GM19455 (cell line): ENCODE data around the gene SP1.
"Not testable (repeated sequence)": the region's sequence is repeated elsewhere in the genome, so short reads cannot be mapped to it uniquely, and the experiment has no call there.

Experiments used
- ATAC-seq: cut with Tn5 transposase; IDR thresholded peaks from one replicate; pipeline ENCODE4 v1.9.1; 2021; ENCODE audit not compliant: unreplicated experiment

The SP1 gene

DNA sequence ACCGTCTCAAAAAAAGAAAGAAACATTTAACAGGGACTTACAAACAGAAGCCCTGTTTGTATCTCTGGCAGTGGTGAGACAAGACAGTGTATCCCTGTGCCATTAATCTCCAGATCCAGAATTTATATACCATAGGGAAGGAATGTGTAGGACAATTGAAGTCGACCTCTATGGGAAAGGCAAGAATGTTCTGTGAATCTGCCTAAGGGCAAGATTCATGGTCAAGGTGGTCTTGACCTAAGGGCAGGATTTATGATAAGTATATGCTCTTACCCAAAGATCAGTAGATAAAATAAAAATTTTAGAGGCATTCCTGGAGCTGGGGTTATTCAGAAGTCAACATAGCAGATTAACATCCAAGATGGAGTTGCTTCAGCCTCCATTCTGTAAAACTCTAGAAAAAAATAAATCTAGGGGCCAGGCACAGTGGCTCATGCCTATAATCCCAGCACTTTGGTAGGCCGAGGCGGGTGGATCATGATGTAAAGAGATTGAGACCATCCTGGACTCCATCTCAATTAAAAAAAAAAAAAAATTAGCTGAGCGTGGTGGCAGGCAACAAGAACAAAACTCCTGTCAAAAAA, 21.0 kb upstream of the SP1 start:
- ATAC-seq: no peak

DNA sequence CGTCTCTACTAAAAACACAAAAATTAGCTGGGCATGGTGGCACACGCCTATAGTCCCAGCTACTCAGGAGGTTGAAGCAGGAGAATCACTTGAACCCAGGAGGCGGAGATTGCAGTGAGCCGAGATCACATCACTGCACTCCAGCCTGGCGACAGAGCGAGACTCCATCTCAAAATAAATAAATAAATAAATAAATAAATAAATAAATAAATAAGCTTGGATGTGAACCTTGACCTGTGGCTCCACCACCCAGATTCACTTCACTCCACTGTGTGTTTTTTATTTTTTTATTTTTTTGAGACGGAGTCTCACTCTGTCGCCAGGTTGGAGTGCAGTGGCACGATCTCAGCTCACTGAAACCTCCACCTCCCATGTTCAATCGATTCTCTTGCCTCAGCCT, 18.3 kb upstream of the SP1 start:
- not testable (repeated sequence) for ATAC-seq

DNA sequence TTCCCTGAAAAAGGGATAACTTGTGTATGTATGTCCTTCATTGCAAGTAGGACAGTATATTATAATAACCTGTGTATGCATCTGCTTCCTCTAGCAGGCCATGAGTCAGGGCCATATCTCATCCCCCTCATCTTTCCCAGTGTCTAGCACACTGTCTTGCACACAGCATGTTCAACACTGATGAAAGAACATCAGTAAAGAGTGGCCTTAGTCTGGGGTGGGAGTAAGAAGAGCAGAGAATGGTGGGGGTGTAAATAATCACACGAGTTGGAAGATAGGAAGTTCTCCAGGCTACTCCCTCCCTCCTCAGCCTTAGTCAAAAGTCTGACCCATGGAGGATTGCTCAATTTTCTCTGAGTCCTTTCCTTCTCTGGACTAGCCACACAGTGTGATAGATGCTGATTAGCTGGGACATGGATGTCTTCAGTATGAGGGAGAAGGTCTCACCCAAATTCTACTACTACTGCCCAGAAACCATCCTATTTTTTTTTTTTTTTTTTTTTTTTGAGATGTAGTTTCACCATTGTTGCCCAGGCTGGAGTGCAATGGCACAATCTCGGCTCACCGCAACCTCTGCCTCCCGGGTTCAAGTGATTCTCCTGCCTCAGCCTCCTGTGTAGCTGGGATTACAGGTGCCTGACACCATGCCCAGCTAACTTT, 14.6 kb upstream of the SP1 start:
- ATAC-seq: no peak

DNA sequence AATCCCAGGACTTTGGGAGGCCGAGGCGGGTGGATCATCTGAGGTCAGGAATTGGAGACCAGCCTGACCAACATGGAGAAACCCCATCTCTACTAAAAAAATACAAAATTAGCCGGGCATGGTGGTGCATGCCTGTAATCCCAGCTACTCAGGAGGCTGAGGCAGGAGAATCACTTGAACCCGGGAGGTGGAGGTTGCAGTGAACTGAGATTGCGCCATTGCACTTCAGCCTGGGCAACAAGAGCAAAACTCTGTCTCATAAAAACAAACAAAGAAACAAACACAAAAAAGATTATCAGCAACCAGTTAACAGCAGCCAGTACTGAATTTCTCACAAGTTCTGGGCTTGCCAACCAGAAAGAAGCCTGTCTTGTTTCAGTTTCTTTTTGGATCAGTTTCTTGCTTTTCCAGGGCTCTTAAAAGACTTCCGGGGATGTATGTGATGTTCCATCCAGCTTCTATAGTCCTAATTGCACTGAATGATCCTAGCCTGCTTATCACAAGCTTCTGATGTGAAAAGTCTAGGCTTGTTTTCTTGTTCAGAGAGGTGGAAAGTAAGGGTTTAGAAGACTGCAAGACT, 6.3 kb upstream of the SP1 start:
- ATAC-seq: not testable (repeated sequence)

DNA sequence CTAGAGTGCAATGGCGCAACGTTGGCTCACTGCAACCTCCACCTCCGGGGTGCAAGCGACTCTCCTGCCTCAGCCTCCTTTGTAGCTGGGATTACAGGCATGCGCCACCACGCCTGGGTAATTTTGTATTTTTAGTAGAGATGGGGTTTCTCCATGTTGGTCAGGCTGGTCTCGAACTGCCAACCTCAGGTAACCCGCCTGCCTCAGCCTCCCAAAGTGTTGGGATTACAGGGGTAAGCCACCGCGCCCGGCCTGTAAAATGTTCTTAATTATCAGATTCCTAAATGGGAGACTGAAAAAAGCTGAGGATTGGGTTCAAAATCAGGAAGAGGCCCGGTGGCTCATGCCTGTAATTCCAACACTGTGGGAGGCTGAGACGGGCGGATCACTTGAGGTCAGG, 5.7 kb upstream of the SP1 start:
- not testable (repeated sequence) for ATAC-seq

DNA sequence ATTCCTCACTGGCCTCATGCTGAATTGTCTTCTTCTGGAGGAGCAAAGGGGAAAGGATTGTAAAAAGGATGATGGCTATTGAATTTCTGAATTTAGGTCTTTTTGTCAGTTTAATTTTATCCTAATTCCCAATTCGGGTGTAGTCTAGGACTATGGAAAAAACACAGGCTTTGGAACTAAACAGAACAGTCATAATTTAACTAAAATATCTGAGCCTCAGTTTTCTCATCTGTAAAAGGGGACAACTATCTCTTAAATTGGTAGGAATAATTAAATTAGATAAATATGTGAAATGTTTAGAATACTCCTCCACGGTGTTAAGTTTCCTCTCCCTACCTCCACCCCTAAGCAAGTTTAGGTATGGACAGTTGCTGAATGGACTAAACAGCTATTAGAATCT, 3.2 kb upstream of the SP1 start:
- no peak for ATAC-seq

DNA sequence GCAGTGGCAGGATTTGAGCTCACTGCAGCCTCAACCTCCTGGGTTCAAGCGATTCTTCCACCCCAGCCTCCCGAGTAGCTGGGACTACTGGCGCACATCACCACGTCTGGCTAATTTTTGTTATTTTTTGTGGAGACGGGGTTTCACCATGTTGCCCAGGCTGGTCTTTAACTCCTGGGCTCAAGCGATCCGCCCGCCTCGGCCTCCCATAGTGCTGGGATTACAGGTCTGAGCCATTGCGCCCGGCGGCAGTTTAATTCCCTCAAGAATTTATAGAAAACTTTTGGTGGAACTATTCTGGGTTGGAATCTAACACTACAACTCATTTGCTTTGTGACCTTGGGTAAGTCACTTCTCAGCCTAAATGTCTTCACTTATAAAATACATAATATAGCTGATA, 1.8 kb upstream of the SP1 start:
- ATAC-seq: no peak

DNA sequence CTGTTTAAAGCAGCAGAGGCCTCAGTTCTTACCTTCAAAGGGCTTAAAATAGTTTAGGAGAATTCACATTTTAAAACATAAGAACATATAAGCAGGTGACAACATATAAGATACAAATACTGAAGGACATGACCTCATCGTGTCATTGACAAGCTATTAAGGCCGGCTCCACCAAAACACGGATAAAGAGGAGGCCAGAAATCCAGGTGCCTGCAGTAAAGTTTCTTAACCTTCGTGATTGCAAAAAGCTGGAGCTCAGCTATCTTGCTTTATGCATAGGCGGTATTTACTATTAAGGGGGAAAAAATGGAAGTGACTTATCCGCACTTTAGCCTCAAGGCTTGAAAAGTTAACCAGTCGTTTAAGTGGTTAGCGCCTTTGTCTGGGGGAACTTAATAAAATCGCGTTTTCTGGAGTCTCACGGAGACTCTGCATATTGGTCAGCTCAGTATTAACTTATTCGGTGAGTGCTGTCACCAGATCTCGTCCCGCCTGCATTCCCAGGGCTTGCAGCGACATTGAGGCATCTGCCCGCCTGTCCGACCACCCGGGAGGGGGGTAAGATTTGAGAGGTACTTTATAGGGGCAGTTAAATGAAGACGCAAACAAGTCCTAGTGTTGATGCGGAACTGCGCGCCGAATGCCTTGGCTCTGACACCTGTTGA, 1.1 kb upstream of the SP1 start:
- no peak for ATAC-seq

DNA sequence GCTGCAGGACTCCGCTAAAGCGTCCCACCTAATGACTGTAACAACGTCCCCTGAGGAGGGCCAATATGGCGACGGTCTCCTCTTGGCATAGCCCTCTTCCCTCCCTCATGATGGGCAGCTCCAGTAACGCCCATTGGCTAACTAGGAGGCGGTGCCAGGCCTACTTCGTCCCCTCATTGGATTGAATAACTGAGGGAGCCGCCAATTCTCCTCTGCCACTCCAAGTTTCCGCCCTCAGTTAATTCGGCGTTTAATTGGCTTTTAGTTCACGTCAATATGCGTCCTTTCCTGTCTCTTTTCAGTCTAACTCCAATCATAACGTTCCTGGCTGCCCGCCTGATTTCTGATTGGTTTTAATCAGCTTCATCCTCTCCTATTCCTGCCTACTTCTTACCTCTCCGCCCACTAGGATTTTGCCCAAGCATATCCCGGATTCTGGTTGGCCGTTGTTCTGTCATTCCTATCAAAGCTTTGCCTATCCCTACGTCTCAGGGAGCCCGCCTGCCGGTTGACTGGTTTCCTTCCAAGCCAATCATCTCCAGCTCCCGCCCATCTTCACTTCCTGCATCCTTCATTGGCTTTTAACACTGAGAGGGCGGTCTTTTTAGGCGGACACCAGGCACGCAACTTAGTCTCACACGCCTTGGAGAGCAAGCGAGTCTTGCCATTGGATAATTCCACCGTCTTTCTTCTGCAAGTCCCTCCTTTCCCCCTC, 430 bp upstream of the SP1 start:
- ATAC-seq: peak; percentile 77

DNA sequence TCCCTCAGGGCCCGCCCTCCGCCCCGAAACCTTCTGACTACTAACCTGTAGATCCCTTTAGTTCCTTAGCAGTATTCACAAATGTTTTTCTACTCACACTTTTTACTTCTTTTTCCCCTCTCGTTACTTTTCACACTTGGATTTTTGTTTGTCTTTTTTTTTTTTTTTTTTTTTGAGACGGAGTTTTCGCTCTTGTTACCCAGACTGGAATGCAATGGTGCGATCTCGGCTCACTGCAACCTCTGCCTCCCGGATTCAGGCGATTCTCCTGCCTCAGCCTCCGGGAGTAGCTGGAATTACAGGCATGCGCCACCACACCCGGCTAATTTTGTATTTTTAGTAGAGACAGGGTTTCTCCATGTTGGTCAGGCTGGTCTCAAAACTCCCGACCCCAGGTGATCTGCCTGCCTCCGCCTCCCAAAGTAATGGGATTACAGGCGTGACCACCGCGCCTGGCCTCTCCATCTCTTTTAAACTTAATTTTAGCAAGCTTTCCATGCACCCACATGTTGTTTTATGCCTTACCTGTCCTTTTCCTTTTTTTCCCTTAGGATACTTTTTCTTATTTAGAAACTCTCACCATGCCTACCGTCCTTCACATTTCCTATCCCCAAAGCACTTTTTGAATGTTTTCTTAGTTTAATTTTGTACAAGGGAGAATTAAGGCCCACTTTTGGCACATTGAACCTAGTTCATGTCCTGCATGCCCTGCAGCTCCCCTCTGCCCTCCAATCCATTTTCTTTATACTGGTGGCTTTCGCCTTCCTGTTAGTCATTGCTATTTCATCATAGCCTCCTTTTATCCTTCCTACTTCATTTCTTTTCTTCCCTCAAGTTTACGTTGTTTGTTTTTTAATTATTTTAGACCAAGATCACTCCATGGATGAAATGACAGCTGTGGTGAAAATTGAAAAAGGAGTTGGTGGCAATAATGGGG, 1.1 kb downstream of the SP1 start:
- ATAC-seq: no peak

DNA sequence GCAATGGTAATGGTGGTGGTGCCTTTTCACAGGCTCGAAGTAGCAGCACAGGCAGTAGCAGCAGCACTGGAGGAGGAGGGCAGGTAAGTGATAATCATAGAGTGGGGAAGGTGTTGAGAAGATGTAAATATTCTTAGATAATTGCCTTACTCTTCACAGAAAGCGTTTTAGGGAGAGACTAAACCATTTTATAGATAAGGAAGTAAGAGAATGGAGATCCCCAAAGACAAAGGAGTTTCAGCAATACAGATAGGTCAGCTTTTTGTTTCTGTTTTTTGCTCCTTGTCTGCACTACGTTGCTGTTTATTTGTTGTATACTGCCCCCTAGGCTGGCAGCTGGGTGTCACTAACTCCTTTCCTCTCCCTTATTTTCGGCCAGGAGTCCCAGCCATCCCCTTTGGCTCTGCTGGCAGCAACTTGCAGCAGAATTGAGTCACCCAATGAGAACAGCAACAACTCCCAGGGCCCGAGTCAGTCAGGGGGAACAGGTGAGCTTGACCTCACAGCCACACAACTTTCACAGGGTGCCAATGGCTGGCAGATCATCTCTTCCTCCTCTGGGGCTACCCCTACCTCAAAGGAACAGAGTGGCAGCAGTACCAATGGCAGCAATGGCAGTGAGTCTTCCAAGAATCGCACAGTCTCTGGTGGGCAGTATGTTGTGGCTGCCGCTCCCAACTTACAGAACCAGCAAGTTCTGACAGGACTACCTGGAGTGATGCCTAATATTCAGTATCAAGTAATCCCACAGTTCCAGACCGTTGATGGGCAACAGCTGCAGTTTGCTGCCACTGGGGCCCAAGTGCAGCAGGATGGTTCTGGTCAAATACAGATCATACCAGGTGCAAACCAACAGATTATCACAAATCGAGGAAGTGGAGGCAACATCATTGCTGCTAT, 2.0 kb downstream of the SP1 start:
- ATAC-seq: no peak

DNA sequence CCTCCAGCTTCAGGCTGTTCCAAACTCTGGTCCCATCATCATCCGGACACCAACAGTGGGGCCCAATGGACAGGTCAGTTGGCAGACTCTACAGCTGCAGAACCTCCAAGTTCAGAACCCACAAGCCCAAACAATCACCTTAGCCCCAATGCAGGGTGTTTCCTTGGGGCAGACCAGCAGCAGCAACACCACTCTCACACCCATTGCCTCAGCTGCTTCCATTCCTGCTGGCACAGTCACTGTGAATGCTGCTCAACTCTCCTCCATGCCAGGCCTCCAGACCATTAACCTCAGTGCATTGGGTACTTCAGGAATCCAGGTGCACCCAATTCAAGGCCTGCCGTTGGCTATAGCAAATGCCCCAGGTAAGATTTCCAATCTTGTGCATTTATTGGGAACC, 3.3 kb downstream of the SP1 start:
- ATAC-seq: no peak

DNA sequence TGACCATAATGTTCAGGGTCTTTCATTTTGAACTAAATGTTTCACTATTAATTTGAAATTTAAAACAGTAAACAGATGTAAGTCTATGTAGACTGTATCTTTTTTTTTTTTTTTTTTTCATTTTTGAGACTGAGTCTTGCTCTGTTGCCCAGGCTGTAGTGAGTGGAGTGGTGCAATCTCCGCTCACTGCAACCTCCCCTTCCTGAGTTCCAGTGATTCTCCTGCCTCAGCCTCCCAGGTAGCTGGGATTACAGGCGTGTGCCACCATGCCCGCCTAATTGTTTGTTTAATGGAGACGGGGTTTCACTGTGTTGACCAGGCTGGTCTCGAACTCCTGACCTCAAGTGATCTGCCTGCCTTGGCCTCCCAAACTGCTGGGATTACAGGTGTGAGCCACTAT, 6.4 kb downstream of the SP1 start:
- ATAC-seq: not testable (repeated sequence)

DNA sequence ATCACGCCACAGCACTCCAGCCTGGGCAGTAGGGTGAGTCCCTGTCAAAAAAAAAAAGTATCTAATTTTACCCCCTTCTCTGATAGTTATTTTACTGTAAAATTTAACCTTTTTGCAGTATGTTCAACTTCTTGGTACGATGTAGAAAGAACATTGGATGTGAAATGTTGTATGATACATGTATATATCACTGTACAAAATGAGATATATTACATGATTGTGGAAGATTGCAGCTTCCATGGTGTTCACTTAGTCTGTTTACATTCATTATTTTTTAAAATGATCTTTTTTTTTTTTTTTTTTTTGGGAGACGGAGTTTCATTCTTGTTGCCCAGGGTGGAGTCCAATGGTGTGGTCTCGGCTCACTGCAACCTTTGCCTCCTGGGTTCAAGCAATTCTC, 9.0 kb downstream of the SP1 start:
- ATAC-seq: no peak

DNA sequence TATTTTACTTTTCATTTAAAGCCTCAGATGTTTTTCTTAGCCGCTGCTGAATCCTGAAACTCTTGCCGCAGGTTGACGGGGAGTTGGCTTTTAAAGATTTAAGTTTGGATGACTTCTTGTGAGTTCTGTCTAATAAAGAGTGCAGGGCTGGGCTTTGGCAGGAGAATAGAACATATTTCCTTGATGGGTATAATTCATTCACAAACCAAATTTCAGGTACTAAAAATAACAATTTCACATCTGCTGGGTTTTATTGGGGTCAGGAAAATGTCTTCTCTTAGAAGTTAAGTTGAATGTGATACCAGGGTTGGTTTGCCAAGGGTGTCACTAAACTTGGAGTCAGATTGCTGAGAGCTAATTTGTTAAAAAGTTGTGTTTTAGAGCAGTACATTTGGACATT, 9.7 kb downstream of the SP1 start:
- ATAC-seq: no peak

DNA sequence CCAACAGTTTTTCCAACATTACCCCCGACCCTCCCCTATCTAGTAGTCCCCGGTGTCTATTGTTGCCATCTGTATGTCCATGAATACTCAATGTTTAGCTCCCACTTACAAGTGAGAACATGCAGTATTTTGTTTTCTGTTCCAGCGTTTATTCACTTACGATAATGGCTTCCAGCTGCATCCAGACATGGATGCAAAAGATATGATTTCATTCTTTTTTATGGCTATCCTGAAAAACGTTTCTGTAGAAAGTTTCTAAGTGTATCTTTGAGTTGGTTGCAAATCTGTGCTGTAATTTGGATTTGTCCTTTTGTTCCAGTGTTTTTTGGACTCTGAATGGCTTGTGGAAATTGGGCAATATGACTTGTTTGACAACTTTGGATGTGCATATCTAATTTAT, 11.7 kb downstream of the SP1 start:
- no peak for ATAC-seq

DNA sequence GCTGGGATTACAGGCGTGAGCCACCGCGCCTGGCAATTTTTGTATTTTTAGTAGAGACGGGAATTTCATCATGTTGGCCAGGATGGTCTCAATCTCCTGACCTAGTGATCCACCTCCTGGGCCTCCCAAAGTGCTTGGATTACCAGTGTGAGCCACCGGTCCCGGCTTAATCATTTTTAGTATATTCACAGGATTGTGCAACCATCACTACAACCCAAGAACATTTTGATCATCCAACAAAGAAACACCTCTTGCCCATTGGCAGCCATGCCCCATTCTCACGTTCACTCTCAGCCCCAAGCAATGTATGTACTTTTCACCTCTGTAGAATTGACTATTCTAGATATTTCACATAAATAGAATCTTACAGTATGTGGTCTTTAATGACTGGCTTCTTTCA, 19.9 kb downstream of the SP1 start:
- ATAC-seq: no peak

DNA sequence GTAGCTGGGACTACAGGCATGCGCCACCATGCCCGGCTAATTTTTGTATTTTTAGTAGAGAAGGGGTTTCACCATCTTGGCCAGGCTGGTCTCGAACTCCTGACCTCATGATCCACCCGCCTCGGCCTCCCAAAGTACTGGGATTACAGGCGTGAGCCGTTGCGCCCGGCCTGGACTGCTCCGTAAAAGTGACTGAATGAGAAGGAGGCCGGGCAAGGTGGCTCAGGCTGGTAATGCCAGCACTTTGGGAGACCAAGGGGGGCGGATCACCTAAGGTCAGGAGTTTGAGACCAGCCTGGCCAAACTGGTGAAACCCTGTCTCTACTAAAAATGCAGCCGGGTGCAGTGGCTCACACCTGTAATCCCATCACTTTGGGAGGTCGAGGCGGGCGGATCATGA, 22.4 kb downstream of the SP1 start:
- ATAC-seq: not testable (repeated sequence)

DNA sequence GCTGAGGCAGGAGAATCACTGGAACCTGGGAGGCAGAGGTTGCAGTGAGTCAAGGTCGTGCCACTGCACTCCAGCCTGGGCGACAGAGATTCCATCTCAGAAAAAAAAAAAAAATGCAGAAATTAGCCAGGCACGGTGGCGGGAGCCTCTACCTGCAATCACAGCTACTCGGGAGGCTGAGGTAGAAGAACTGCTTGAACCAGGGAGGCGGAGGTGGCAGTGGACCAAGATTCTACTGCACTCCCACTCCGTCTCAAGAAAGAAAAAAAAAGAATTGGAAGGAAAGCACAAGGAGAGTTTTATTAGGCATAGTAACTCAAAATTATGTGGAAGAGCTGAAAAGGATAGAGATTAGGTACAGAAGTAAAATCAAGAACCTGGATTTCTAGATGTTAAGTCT, 22.9 kb downstream of the SP1 start:
- no peak for ATAC-seq

DNA sequence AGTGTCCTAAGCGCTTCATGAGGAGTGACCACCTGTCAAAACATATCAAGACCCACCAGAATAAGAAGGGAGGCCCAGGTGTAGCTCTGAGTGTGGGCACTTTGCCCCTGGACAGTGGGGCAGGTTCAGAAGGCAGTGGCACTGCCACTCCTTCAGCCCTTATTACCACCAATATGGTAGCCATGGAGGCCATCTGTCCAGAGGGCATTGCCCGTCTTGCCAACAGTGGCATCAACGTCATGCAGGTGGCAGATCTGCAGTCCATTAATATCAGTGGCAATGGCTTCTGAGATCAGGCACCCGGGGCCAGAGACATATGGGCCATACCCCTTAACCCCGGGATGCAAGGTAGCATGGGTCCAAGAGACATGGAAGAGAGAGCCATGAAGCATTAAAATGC, 31.0 kb downstream of the SP1 start:
- no peak for ATAC-seq
